K562 (cell line): ENCODE data around the gene MAP3K12.

Experiments used
- ATF4 ChIP-seq: fragments of 450-650 bp; formaldehyde crosslinking; IDR thresholded peaks from 2 replicates; pipeline ENCODE4 v1.4.0; 2022; ENCODE audit warnings: mild to moderate bottlenecking, moderate library complexity
- BRD9 ChIP-seq: fragments of 450-650 bp; IDR thresholded peaks from 2 replicates; pipeline ENCODE4 v1.6.1; 2018; ENCODE audit warnings: low read depth; ENCODE audit not compliant: partially characterized antibody
- CEBPB ChIP-seq: fragments of 450-650 bp; IDR thresholded peaks from 2 replicates; pipeline ENCODE4 v1.6.1; 2016; ENCODE audit warnings: missing genetic modification characterization, missing compliant biosample characterization
- CTCF ChIP-seq, 3 experiments: IDR thresholded peaks in 2 of 3; conservative IDR thresholded peaks in 1 of 3; 2 replicates each; pipeline ENCODE4 v1.5.1; 2011 to 2012; ENCODE audit warnings: low read length in 3 of 3, mild to moderate bottlenecking in 3 of 3, control low read depth in 2 of 3, improper control_type of control experiment in 1 of 3, inconsistent platforms in 1 of 3, low read depth in 1 of 3, mixed read lengths in 1 of 3, moderate library complexity in 1 of 3; ENCODE audit not compliant: insufficient read depth in 2 of 3

- TF ChIP-seq CTCF (IDR thresholded peaks at IDR 0.05 in 2 of 3, conservative IDR thresholded peaks at IDR 0.05 in 1 of 3; ENCODE audit: insufficient read depth in 2 of 3, low read depth in 1 of 3, low read length in 3 of 3) (no peak), CEBPB (tag) (no peak), ATF4 (CRISPR knock-in tag) (no peak), BRD9 (no peak)
These were observed 33.6 kb downstream of the MAP3K12 start for GRCh38 chr12:53465679-53466078.
